HG02610 (cell line): Measurements from ENCODE around the gene NUP160.
A peak's percentile ranks its signal among the peaks of the same experiment; 100 is the strongest.
"Not testable (repeated sequence)": the region's sequence is repeated elsewhere in the genome, so short reads cannot be mapped to it uniquely, and the experiment has no call there.

Experiments
- ATAC-seq: cut with Tn5 transposase; IDR thresholded peaks from one replicate; pipeline ENCODE4 v1.9.1; 2021; ENCODE audit warnings: mild to moderate bottlenecking, moderate library complexity; ENCODE audit not compliant: unreplicated experiment

The NUP160 gene

DNA sequence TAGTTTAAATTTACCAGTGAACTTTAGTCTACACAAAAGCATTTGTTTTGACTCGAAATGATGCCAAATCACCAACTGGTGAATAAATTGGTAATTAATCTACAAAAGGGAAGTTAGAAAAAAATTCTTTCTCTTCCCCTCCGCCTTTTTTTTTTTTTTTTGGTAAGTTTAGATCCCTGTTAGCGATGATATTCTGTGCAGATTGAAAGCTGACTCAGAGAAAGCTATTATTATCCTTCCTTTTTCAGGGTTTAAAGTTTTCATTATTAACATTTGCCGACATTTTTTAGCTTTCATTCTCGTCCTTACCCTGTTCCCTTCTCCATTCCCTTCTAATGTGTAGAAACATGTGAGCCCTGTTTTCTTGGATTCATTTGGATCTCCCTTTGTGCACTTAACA lies 16.8 kb upstream of the NUP160 start:
- ATAC-seq, result no peak

DNA sequence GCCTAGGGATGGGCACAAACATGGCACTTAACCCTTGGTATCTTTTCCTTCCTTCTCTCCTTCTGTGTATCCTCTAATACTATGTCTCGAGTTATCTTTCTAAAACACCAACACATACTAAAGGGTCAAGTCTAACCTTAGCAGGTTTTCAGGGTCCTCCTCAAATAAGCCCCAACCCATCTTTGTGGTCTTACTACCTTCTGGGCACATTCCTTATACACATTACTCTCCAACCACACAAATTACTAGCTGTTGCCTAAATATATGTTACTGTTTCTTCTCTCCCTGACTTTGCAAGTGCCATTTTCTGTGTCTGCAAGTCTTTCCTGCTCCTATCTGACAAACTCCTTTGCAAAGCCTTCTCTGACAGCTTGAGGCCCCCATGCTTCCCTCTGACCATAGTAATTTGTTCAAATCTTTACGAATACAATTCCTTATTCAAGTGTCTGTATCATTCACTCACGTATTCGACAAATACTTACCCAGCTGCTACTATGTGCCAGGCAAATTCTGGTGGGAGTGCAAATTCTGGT lies 15.8 kb upstream of the NUP160 start:
- no peak for ATAC-seq

DNA sequence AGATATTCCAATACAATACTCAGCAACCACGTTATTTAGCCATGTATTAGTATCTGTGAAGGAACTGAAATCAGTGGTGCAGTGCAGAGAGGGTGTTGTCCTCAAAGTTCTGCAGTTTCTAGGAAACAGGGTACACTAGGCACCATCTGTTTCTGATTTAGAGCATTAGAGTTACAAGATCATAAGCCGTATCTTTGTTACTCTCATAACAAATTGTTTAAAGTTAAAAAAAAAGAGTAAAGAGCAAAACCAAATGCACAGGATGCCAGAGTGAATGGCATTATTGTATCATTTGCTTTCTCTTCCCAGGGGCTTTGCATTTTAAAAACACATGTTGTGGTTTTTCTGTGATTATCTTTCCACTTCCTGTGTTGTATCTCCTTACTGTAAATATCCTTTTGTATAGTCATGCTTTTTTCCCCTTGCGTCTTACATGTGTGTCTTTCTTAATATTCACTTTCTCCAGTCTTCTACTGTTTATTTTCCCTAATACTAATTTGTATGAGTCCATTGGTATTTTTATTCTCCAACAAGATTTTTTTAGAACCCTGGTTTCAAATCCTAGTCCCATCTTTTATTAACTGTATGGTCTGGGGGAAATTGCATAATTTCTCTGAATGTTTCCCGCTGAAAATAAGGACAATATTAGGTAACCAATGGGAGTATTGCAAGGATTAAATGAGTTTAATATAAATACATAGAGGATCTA lies 15.2 kb upstream of the NUP160 start:
- peak; percentile 66 for ATAC-seq

DNA sequence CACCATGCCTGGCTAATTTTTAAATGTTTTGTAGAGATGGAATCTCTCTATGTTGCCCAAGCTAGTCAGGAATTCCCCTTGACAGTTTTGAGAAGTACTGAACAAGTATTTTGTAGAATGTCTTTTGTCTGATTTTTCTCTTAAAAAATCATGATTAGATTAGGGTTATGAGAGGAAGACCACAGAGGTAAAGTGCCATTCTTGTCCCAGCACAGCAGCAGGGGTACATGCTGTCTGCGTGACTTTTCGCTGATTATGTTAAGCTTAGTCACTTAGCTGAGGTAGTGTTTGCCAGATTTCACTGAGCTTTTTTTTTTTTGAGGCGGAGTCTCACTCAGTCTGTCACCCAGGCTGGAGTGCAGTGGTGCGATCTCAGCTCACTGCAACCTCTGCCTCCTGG lies 13.6 kb upstream of the NUP160 start:
- ATAC-seq, result no peak

DNA sequence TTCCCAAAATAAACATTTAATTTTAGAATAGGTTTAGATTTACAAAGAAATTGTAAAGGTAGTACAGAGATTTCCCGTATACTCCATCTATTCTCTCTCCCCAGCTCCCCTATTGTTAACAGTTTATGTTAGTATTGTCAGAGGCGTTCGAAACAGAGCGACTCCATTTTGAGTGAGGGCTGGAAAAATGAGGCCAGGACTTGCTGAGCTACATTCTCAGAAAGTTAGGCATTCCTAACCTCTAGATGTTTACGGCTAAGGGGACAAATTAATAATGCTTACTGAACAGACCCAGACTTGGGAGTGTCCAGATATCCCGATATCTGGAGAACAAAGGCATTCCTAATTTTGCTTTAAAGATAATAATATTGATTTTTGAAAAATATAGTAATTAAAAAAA lies 12.4 kb upstream of the NUP160 start:
- no peak for ATAC-seq

DNA sequence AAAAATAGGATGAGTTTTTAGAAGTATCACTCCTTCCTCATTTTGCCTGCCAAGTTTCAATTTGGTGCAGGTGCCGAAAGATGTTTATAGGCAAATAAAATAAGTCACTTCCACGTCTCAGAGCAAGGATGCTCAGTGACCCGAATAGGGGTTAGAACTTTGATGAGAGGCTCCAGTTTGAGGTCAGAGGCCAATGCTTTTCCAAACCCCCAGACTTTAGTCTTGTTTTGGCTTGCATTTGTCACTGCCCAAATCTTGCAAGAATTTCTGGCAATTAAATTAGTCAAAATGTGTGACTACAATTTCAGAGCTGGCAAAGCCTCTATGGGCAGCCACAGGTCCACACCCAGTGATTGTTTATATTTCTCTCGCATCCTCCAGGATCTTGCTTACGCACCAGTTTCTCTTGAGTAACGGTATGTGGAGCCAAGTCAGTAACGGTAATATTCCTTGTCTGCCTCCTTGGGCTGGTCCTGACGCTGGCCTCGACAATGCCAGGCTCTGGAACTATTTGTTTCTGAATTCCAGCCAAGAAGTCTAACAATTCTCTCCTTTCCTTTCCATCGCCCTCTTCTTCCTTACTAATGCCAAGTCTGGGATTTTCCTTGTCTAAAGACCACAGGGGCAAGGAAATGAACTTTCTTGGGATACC lies 9.9 kb upstream of the NUP160 start:
- no peak for ATAC-seq

DNA sequence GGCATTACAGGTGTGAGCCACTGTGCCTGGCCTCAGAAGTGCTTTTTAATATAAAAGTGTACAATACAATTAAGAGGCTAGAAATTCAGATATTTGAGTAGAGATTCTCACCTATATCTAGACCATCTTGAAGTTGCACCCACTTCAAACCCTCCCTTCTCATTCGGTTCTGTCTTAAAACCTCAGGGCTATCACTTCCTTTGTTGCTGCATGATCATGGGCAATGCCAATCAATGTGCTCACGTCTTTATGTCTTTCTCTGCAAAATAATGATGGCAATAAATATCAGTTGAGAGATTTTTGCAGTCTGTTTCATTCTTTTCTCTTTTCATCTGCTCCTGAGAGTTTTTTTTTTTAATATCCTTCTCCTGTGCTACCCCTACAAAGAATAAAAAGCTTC lies 9.3 kb upstream of the NUP160 start:
- no peak for ATAC-seq

DNA sequence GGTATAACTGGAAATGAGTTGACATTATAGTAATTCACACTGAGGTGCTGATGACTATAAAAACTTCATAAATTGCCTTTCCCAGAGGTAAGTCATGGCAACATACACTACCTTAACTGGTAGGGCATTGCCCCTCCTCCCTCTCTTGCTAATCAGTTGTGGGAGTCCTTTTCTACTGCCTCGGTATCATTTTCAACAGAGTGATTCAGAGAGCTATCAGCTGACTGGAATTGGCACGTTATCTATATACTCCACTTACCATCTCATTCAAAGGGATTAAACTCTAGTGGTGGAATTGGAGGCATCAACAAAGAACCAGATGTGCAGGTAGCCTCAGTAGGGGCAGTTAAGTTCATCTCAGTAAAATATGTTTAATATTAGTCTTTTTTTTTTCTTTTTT lies 8.0 kb upstream of the NUP160 start:
- ATAC-seq, result peak; percentile 27

DNA sequence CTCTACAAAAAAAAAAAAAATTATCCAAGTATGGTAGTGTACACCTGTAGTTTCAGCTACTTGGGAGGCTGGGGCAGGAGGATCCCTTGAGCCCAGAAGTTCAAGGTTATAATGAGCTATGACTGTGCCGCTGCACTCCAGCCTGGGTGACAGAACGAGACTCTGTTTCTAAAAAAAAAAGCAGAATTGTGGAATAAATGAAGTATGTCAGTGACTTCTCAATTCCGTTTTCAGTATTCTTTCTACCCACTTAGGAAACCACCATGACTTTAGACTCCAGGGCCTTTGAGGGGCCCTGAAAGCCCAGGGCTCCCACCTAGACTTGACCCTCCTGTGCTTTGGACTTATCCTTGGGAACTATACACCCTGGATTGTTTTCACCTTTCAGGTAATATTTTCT lies 6.5 kb upstream of the NUP160 start:
- peak; percentile 56 for ATAC-seq

DNA sequence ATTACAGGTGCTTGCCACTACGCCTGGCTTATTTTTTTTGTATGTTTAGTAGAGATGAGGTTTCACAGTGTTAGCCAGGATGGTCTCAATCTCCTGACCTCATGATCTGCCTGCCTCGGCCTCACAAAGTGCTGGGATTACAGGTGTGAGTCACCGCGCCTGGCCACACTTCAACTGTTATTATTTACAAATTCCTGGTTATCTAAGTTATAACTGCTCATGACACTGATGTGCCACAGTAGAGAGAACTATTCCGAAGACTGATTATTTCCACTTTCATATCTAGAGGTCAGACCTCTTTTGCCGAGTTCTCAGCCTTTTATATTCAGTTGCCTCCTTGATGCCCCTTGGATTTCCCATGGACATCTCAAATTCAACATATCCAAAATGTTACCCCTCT lies 3.9 kb upstream of the NUP160 start:
- no peak for ATAC-seq

DNA sequence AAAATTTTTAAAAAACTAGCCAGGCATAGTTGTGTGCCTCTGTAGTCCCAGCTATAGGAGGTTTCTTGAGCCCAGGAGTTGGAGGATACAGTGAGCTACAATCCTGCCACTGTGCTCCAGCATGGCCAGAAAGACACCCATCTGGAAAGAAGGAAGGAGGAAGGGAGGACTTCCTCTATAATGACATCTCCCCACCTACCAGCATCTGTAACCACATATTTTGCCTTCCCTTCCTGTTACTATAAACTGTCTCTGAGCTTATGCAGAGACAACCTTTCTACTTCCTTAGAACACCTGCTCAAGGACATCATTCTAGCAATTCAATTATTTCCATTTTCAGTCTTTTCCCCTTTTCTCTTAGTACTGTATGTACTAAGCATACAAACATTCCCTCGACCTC lies 2.2 kb upstream of the NUP160 start:
- no peak for ATAC-seq

DNA sequence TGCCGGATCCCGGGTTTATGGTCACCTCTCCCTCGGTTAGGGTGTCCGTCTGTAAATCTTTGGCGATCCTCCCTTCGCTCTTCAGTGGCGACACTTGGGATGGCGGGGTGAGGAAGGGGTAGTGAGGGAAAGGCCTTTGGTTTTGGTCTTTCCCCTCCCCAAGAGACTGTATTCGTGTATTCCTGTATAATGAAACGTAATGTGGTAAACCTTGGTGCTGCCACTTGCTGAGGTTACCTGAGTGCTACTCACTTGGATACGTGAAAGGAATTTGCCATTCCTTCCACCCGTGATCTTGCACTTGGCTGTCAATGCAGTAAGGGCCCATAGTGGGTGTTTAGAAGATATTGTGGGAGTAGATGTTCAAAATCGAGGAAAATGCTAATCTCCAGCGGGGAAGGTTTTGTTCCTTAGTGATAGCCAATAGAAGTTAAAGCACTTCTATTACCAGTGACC lies 578 bp upstream of the NUP160 start:
- peak; percentile 17 for ATAC-seq

DNA sequence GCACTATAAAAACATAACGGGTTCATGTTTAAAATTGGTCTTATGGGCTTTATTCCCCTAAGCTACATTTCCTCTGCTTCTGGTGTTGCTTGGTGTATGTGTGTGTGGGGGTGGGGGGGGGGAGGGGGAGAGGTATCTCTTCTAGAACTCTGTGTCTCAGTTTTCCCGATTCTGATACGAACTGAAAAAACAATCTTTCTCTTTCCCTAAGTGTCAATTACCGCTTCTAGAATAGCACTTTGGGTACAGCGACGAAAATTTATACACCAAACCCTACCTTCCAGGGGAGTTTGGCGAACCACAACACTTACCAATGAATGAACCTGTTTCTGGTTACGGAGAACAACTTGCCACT lies 636 bp downstream of the NUP160 start:
- no peak for ATAC-seq

DNA sequence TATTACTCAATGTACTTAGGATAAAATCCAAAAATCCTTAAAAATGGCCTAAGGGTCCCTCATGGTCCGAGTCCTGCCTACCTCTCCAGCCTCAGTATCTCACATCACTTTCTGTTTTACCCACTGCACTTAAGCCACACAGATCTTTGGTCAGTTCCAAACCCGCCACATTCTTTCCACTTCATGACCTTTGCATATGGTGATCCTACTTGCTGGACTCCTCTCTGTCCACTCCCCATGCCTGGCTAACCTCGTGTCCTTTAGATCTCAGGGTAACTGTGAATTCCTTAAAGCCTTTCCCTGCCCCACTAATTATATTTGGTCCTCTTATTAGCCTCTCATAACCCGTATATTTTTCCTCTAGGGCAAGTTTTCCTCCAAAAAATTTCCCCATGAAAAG lies 1.2 kb downstream of the NUP160 start:
- no peak for ATAC-seq

DNA sequence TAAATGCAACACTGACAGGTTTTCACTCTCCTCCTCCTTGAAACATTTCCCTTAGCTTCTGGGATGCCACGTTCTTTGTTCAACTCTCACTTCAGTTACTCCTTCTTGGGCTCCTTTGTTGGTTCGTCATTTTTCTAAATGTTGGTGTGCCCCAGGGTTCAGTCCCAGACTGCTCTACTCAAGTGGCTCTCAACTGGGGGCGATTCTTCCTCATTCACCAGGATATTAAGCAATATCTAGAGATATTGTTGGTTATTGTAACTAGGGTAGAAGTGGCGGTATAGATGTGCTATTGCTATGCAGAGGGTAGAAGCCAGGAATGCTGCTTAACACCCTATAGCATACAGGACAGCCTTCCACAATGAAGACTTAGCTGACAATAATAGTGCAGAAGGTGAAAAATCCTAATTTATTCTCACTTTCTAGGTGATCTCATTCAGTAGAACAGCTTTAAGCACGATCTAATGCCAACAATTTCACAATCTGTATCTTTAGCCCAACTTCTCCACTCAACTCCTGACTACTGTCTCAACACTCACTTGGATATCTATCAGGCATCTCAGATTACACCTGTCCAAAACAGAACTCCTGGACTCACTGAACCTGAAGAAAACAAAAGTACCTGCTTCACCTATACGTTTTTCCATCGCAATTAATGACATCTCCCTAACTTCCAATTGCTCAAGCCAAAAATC lies 4.6 kb downstream of the NUP160 start:
- no peak for ATAC-seq

DNA sequence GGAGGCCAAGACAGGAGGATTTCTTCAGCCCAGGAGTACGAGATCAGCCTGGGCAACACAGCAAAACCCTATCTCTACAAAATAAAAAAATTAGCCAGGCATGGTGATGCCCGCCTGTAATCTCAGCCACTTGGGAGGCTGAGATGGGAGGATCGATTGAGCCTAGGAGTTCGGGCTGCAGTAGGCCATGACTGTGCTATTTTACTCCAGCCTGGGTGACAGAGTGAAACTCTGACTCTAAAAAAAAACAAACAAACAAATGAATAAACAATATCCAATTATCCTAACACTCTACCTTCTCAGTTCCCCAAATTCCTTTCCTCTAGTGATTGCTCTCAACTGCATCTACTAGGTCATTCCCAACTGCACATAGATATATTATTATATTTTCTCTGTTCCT lies 5.4 kb downstream of the NUP160 start:
- ATAC-seq, result no peak

DNA sequence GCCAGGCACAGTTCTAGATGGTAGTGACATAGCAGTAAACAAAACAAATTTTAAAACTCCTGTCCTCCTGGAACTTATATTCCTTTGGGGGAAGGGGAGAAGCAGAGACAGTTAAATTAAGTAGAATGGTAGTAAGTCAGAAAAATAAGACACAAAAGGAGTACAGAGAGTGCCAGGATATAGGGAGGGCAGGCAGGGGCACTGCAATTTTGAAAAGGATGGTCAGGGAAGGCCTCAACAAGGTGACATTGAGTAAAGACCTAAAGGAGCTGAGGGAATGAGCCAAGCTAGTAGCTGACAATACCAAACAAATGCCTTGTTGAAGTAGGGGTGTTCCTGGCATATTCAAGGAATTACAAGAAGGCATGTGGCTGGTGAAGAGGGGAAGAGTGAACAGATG lies 10.2 kb downstream of the NUP160 start:
- ATAC-seq, result no peak

DNA sequence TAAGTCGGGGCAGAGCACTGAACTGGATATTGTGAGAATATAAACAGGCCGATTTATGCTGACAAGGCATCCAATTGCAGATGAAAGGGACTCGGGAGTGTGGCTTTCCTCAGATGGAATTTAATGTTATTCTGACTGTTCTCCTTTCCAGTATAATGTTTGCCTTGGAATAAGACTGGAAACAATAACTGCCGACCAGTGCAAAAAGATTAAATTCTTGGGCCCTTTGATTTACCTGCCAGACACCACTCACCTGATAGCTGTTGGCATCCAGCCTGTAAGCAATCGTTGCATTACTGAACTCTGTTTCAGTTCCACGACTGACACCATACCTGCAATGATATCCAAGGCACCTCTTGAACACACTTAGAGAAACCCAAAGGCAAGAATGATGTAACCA lies 10.9 kb downstream of the NUP160 start:
- ATAC-seq, result no peak

DNA sequence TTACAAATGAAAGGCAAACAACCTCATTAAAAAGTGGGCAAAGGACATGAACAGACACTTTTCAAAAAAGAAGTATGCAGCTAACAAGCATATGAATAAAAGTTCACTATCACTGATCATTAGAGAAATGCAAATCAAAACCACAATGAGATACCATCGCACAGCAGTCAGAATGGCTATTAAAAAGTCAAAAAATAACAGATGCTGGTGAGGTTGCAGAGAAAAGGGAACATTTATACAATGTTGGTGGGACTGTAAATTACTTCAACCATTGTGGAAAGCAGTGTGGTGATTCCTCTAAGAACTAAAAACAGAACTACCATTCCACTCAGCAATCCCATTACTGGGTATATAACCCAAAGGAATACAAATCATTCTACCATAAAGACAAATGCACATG lies 18.1 kb downstream of the NUP160 start:
- not testable (repeated sequence) for ATAC-seq

DNA sequence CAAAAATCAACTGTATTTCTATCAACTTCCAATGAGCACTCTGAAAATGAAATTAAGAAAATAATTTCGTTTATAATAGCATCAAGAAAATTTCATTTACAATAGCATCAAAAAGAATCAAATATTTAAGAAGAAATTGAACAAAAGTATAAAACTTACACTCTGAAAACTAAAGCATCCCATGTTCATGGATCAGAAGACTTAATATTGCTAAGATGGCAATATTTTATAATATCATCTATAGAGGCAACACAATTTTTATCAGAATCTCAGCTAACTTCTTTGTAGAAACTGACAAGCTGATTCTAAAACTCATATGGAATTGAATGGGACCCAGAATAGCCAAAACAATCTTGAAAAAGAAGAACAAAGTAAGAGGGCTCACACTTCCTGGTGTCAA lies 19.9 kb downstream of the NUP160 start:
- no peak for ATAC-seq

DNA sequence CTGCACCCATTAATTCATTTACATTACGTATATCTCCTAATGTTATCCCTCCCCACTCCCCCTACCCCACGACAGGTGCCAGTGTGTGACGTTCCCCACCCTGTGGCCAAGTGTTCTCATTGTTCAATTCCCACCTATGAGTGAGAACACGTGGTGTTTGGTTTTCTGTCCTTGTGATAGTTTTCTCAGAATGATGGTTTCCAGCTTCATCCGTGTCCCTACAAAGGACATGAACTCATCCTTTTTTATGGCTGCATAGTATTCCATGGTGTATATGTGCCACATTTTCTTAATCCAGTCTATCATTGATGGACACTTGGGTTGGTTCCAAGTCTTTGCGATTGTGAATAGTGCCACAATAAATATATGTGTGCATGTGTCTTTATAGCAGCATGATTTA lies 25.5 kb downstream of the NUP160 start:
- ATAC-seq, result not testable (repeated sequence)

DNA sequence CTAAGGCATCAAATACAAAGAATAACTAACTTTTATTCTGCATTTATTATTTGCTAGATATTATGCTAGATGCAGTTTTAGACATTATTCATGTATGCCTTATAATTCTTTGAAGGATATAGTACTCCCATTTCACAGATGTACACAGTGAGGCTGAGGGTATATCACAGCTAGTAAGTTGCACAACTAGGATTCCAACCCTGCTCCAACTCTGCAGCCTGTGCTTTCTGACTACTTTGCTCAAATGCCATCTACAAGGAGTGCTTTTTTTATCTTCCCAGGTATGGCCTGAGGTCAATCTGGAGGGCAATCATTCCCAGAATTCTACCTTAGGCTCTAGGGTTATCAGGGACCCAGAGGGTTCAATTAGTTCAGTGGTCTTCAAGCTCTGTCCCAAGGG lies 28.4 kb downstream of the NUP160 start:
- ATAC-seq, result no peak
